Parathyroid adenoma (tissue), 2 donors: ENCODE measurements around the gene SLX9.

Experiments used
- H2AFZ ChIP-seq: fragments of 300-600 bp; sonication (generic); one replicate; pipeline ENCODE4 v1.7.0; 2017; ENCODE audit warnings: antibody characterized with exemption, mild to moderate bottlenecking
- H3K27ac ChIP-seq: fragments of 300-600 bp; sonication (generic); one replicate; pipeline ENCODE4 v1.7.0; 2017
- H3K27me3 ChIP-seq: fragments of 300-600 bp; sonication (generic); one replicate; pipeline ENCODE4 v1.7.0; 2017; ENCODE audit warnings: low read length; ENCODE audit not compliant: control insufficient read depth, insufficient read depth
- H3K36me3 ChIP-seq: fragments of 300-600 bp; sonication (generic); one replicate; pipeline ENCODE4 v1.7.0; 2017; ENCODE audit warnings: low read length; ENCODE audit not compliant: control insufficient read depth, insufficient read depth
- H3K4me1 ChIP-seq: fragments of 300-600 bp; sonication (generic); one replicate; pipeline ENCODE4 v1.7.0; 2017; ENCODE audit warnings: control low read depth
- H3K4me2 ChIP-seq: fragments of 300-600 bp; sonication (generic); one replicate; pipeline ENCODE4 v1.7.0; 2017; ENCODE audit warnings: low read length
- H3K4me3 ChIP-seq: fragments of 300-600 bp; sonication (generic); one replicate; pipeline ENCODE4 v1.7.0; 2017; ENCODE audit warnings: low read depth, low read length
- H3K79me2 ChIP-seq: fragments of 300-600 bp; sonication (generic); one replicate; pipeline ENCODE4 v1.7.0; 2017; ENCODE audit warnings: control low read depth
- H3K9ac ChIP-seq: fragments of 300-600 bp; sonication (generic); one replicate; pipeline ENCODE4 v1.7.0; 2017; ENCODE audit warnings: mild to moderate bottlenecking
- H3K9me3 ChIP-seq: fragments of 300-600 bp; sonication (generic); one replicate; pipeline ENCODE4 v1.7.0; 2017; ENCODE audit warnings: low read length; ENCODE audit not compliant: control insufficient read depth
- CTCF ChIP-seq: fragments of 300-600 bp; sonication (generic); IDR thresholded peaks from one replicate; pipeline ENCODE4 v1.7.0; 2017; ENCODE audit warnings: antibody characterized with exemption, mild to moderate bottlenecking
- donor health status: primary hyperparathyroidism.

Gene SLX9

GRCh38 chr21:45011911-45012661, 72.3 kb downstream of the SLX9 start:
- Histone ChIP-seq H3K9ac (no peak overlapping the region), H3K4me3 (no peak overlapping the region), H3K79me2 (no peaks in the 10 kb centered on the region), H3K27me3 (no peaks in the 10 kb centered on the region), H3K4me1 (no peaks in the 10 kb centered on the region), H3K4me2 (no peak overlapping the region), H3K27ac (no peak overlapping the region), H3K36me3 (no peaks in the 10 kb centered on the region), H2AFZ (no peak overlapping the region), H3K9me3 (no peaks in the 10 kb centered on the region)
- TF ChIP-seq CTCF = no peak

DNA sequence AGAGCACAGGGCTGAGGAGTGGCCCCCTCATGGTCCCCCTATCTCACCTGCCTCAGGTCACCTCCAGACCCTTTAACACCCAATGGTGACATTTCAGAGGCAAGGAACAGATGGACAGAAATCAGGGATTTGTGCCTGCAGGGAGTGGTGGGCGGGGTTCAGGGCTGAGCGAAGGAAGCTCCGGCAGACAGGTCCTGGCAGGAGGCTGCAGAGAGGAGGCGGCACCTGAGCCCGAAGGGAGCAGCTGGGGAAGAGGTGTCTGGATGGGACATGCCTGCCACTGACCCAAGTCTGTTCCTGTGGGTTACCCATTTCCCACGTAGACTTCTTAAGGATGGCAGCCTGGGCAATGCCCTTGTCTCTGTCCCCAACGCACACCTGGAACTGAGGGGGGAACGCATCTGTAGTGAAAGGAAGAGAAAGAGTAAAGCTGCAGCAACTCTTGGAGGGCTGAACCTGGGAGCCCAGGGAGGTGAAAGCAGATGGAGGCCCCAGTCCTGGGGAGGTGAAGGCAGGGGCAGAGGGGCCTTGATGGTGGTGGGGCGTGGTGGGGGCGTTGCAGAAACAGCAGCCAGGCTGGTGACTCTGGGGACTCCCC, 72.9 kb downstream of the SLX9 start:
- Histone ChIP-seq H3K4me3 (no peak overlapping the region), H3K79me2 (no peaks in the 10 kb centered on the region), H3K9ac (no peak overlapping the region), H3K9me3 (no peaks in the 10 kb centered on the region), H3K27me3 (no peaks in the 10 kb centered on the region), H3K4me1 (no peaks in the 10 kb centered on the region), H3K27ac (no peak overlapping the region), H3K36me3 (no peaks in the 10 kb centered on the region), H3K4me2 (no peak overlapping the region), H2AFZ (no peak overlapping the region)
- TF ChIP-seq CTCF = no peak

DNA sequence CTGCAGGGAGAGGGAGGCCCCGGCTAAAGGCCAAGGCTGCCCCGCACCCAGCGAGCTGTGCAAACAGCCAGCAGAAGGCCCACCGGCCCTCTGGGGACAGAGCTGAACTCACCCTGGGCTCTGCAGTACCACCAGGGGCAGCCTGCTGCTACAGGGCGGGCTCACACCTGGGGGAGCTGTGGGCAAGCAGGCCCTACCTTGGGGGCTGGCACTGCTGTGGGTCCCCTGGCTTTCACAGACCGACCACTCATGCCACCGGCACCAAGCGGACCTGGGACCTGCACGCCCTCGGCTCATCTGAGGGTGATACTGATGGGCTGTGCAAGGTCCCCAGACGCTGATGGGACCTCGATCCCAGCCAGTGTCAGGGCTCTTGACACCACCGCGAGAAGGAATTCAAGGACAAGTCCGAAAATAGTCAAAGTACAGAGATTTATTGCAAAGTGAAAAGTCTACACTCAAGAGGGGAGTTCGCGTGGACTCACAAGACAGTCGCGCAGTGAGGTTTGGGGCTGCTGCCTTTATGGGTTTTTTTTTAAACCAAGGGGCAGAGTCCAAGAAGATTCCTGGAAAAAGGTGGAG, 73.5 kb downstream of the SLX9 start:
- Histone ChIP-seq H3K4me3 (no peak overlapping the region), H2AFZ (no peak overlapping the region), H3K4me2 (no peak overlapping the region), H3K9ac (no peak overlapping the region), H3K27ac (no peak overlapping the region), H3K9me3 (no peaks in the 10 kb centered on the region), H3K36me3 (no peaks in the 10 kb centered on the region), H3K4me1 (no peaks in the 10 kb centered on the region), H3K27me3 (no peaks in the 10 kb centered on the region), H3K79me2 (no peaks in the 10 kb centered on the region)
- TF ChIP-seq CTCF = no peak

DNA sequence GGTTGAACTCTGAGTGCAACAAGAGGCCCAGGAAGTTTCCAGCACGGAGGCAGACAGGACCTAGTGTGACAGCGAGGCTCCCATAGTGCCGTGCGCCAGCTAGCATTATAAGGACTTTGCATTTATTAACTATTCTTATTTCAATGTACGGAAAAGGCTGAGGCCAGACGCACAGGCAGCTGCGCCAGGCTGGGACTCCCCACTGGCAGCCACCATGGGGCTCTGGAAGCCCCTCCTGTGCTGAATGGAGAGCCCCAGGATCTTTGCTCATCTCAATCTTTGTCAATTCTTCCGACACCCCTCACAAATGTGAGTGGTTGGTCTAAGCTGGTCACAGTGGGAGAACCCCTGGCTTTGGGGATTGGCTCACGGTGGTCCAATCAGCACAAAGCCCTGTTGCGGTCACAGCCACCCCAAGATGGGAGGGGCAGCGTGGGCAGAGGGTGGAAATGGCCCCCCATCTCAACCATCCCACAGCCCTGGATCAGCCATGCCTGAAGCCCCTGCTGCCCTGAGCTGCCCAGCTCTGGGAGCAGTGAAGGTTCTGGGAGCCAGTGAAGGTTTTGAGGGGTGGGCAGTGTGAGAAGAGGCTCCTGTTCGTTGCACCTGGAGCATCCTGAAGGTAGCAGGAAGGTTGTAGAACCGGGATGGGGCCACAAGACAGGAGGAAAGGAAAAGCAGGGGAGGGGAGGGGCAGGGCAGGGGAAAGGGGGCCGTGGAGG, 75.1 kb downstream of the SLX9 start:
- no peaks in the 10 kb centered on the region for H3K9me3 ChIP-seq
- H3K79me2 ChIP-seq = no peaks in the 10 kb centered on the region
- H3K4me2 ChIP-seq = no peak overlapping the region
- H3K9ac ChIP-seq = no peak overlapping the region
- TF ChIP-seq CTCF = no peak
- H3K36me3 ChIP-seq = no peaks in the 10 kb centered on the region
- H3K4me1 ChIP-seq = no peaks in the 10 kb centered on the region
- H3K27ac ChIP-seq = no peak overlapping the region
- no peak overlapping the region for H3K4me3 ChIP-seq
- no peak overlapping the region for H2AFZ ChIP-seq
- H3K27me3 ChIP-seq = no peaks in the 10 kb centered on the region
